ENCODE results near the gene SWT1. TPM values are rescaled to one million over a fixed set of nuclear protein-coding genes. Genes with fewer than 3 reads are reported as not detected.

Gene SWT1
- total RNA-seq, 1 experiment from 2014 or later, result 3.6 TPM

GRCh38 chr1:185309566-185309965 lies 152.6 kb downstream of the SWT1 start:
- TF ChIP-seq CTCF (conservative IDR thresholded peaks at IDR 0.05), result no peak
- TF ChIP-seq EZH2 (IDR thresholded peaks at IDR 0.05; ENCODE audit: low read depth), result no peak
- no peak overlapping the region for H3K27ac ChIP-seq
- H3K9me3 ChIP-seq (ENCODE audit: insufficient read depth, low read depth), result no peaks in the 10 kb centered on the region
- ChIA-PET POLR2A (ENCODE audit: unreplicated experiment) (no interaction called here), CTCF (no interaction called here)
- DNase-seq, result no peak
- H3K4me1 ChIP-seq (replicated peaks; ENCODE audit: insufficient read depth), result peaks cover 11% of the 10 kb centered on the region
- H3K27me3 ChIP-seq (ENCODE audit: insufficient read depth, low read depth), result no peaks in the 10 kb centered on the region
- peaks cover 28% of the 10 kb centered on the region for H4K20me1 ChIP-seq (ENCODE audit: insufficient read depth)
- H3F3A ChIP-seq (ENCODE audit: insufficient read depth, low read depth), result no peaks in the 10 kb centered on the region
- H3K4me2 ChIP-seq, result no peak overlapping the region
- BruUV-seq (replicated peaks), result no TSS peak
- H3K9me2 ChIP-seq (ENCODE audit: insufficient read depth), result no peaks in the 10 kb centered on the region
- H2AFZ ChIP-seq, result no peak overlapping the region
- peaks cover 52% of the 10 kb centered on the region for H3K36me3 ChIP-seq (ENCODE audit: low read depth)
- H3K4me3 ChIP-seq, result no peak overlapping the region
- intact Hi-C loops (cut with micrococcal nuclease; ENCODE audit: unreplicated experiment), result no loop called here
- peaks cover 44% of the 10 kb centered on the region for H3K79me2 ChIP-seq (ENCODE audit: low read depth)

DNA sequence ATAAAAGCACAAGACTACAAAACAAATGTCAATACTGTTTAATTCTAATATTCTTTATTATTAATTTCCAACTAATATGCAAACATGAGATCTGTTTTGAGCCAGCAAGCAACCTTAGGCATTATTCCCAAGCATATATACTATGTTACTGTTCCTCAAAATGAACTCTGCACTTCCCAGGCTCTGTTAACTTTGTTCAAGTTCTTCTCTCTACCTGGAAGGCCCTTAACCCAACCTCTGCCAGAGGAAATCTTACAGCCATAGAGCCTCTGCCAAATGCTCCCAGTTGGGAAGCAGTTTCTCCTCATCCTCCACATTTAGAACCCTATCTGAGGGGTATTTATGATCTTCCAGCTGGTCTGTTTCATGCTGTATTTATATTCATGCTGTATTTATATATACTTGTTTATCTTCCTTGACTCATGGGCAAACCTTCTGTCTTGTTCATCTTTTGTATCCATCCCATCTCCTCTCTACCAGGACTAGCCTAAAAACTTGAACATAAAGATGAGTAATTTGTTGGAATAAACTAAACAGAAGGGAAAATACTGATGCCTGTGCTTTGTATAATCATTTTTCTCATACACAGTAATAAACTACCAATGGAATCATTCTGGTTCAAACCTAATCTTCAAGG lies 154.7 kb downstream of the SWT1 start:
- Histone ChIP-seq H3K79me2 (ENCODE audit: low read depth) (peaks cover 66% of the 10 kb centered on the region), H3K36me3 (ENCODE audit: low read depth) (peaks cover 34% of the 10 kb centered on the region), H3K4me1 (replicated peaks; ENCODE audit: insufficient read depth) (peaks cover 22% of the 10 kb centered on the region), H3K27me3 (ENCODE audit: insufficient read depth, low read depth) (no peaks in the 10 kb centered on the region), H3K4me3 (no peak overlapping the region), H4K20me1 (ENCODE audit: insufficient read depth) (peaks cover 42% of the 10 kb centered on the region), H3F3A (ENCODE audit: insufficient read depth, low read depth) (no peaks in the 10 kb centered on the region), H3K4me2 (no peak overlapping the region), H3K9me2 (ENCODE audit: insufficient read depth) (no peaks in the 10 kb centered on the region), H3K9me3 (ENCODE audit: insufficient read depth, low read depth) (no peaks in the 10 kb centered on the region), H2AFZ (no peak overlapping the region), H3K27ac (no peak overlapping the region)
- POLR2A ChIA-PET (ENCODE audit: unreplicated experiment), result no interaction called here
- no TSS peak for BruUV-seq (replicated peaks)
- TF ChIP-seq CTCF (conservative IDR thresholded peaks at IDR 0.05), result no peak
- TF ChIP-seq EZH2 (IDR thresholded peaks at IDR 0.05; ENCODE audit: low read depth), result no peak
- intact Hi-C loops (cut with micrococcal nuclease; ENCODE audit: unreplicated experiment), result loop anchor here (10.0 kb wide), 1 partner anchor 923 kb away; no protein-coding TSS in a partner anchor
- CTCF ChIA-PET, result no interaction called here
- no peak for DNase-seq

- ChIA-PET CTCF (no interaction called here), POLR2A (ENCODE audit: unreplicated experiment) (no interaction called here)
- intact Hi-C loops (cut with micrococcal nuclease; ENCODE audit: unreplicated experiment), result loop anchor here (10.0 kb wide), 1 partner anchor 922 kb away; no protein-coding TSS in a partner anchor
- Histone ChIP-seq H3K27me3 (ENCODE audit: insufficient read depth, low read depth) (no peaks in the 10 kb centered on the region), H3K4me3 (no peak overlapping the region), H3K4me2 (0 out of 2 replicates have a peak overlapping the region, but pooled peaks have one; percentile 97), H4K20me1 (ENCODE audit: insufficient read depth) (peaks cover 42% of the 10 kb centered on the region), H2AFZ (no peak overlapping the region), H3F3A (ENCODE audit: insufficient read depth, low read depth) (peaks cover 1% of the 10 kb centered on the region; the same call in 1 of the 2 replicates), H3K79me2 (ENCODE audit: low read depth) (peaks cover 67% of the 10 kb centered on the region), H3K36me3 (ENCODE audit: low read depth) (peaks cover 27% of the 10 kb centered on the region), H3K9me3 (ENCODE audit: insufficient read depth, low read depth) (no peaks in the 10 kb centered on the region), H3K4me1 (replicated peaks; ENCODE audit: insufficient read depth) (peaks cover 22% of the 10 kb centered on the region), H3K9me2 (ENCODE audit: insufficient read depth) (no peaks in the 10 kb centered on the region), H3K27ac (no peak overlapping the region)
- DNase-seq, result no peak
- TF ChIP-seq CTCF (conservative IDR thresholded peaks at IDR 0.05), result no peak
- TF ChIP-seq EZH2 (IDR thresholded peaks at IDR 0.05; ENCODE audit: low read depth), result no peak
- no TSS peak for BruUV-seq (replicated peaks)
Measured at GRCh38 chr1:185312361-185313138, 155.6 kb downstream of the SWT1 start.
